ENCODE measurements around the gene HDHD5. TPM values are rescaled to one million over a fixed set of nuclear protein-coding genes. Genes with fewer than 3 reads are reported as not detected.

Gene HDHD5
- total RNA-seq, 1 experiment from 2014 or later: 59.4 TPM

- CTCF ChIA-PET: interaction anchor here (0.7 to 1.0 kb wide), 2 partner anchors 34 to 325 kb away, joined by 5 to 10 read pairs; no protein-coding TSS in a partner anchor
- DNase-seq (ENCODE audit: low spot score): no peak
- H3K27me3 ChIP-seq (replicated peaks; ENCODE audit: insufficient read depth, low read depth, low read length, poor library complexity): no peaks in the 10 kb centered on the region
- no peak overlapping the region for H3K4me3 ChIP-seq (ENCODE audit: low read depth, low read length, poor library complexity, severe bottlenecking)
- POLR2A ChIA-PET (ENCODE audit: low non-redundant PET): no interaction called here
- TF ChIP-seq CTCF (conservative IDR thresholded peaks at IDR 0.05; ENCODE audit: low read depth, low read length) (no peak), EZH2 (IDR thresholded peaks at IDR 0.05; ENCODE audit: borderline replicate concordance, low read depth, low read length, poor library complexity, severe bottlenecking) (no peak)
- intact Hi-C loops (cut with micrococcal nuclease; ENCODE audit: unreplicated experiment): no loop called here
- no peaks in the 10 kb centered on the region for H3K4me1 ChIP-seq (ENCODE audit: insufficient read depth, low read length, poor library complexity, severe bottlenecking)
- no peak overlapping the region for H3K27ac ChIP-seq (ENCODE audit: low read depth, low read length, poor library complexity, severe bottlenecking)
- no peaks in the 10 kb centered on the region for H3K9me3 ChIP-seq (ENCODE audit: low read depth, low read length, poor library complexity, severe bottlenecking)
- H3K36me3 ChIP-seq (ENCODE audit: insufficient read depth, low read length, poor library complexity, severe bottlenecking): no peaks in the 10 kb centered on the region
- BruUV-seq (replicated peaks): no TSS peak
Observed at GRCh38 chr22:17176715-17177114, 17.6 kb upstream of the HDHD5 start.

DNA sequence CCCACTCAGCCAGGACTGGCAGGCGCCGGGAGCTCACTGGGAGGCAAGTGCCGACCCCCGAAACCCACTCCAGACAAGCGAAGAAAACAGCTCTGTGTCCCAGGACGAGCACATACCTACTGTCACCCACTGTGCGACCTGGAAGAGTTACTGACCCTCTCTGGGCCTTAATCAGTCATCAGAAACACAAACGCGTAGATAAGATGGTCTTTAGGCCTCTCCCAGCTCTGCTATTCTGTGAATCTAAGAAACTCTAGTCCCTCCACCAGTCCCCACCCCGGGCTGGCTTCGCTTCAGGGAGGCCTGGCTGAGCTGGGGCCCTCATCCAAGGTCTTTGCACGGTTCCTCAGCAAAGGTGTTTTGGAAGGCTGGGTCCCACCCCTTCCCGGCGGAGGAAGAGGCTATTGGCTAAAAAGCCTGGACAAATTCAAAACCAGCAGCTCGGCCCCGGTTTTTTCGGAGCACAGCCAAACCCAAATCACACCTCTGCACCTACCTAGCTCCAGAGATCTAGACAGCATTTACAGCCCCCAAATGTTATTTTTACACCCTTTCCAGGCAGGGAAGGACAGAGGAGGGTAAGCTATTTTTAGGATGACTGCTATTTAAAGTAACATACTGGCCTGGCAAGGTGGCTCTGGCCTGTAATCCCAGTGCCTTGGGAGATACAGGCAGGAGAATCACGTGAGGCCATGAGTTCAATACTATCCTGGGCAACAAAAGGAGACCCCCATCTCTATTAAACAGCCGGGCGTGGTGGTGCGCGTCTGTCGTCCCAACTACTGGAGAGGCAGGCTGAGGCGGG lies 13.2 kb upstream of the HDHD5 start:
- no peak for TF ChIP-seq CTCF (conservative IDR thresholded peaks at IDR 0.05; ENCODE audit: low read depth, low read length)
- TF ChIP-seq EZH2 (IDR thresholded peaks at IDR 0.05; ENCODE audit: borderline replicate concordance, low read depth, low read length, poor library complexity, severe bottlenecking): no peak
- no TSS peak for BruUV-seq (replicated peaks)
- H3K27me3 ChIP-seq (replicated peaks; ENCODE audit: insufficient read depth, low read depth, low read length, poor library complexity): no peaks in the 10 kb centered on the region
- H3K27ac ChIP-seq (ENCODE audit: low read depth, low read length, poor library complexity, severe bottlenecking): peak overlapping the region; percentile 65
- no peak for DNase-seq (ENCODE audit: low spot score)
- H3K9me3 ChIP-seq (ENCODE audit: low read depth, low read length, poor library complexity, severe bottlenecking): no peaks in the 10 kb centered on the region
- intact Hi-C loops (cut with micrococcal nuclease; ENCODE audit: unreplicated experiment): no loop called here
- H3K4me3 ChIP-seq (ENCODE audit: low read depth, low read length, poor library complexity, severe bottlenecking): peak overlapping the region; percentile 69
- ChIA-PET POLR2A (ENCODE audit: low non-redundant PET) (no interaction called here), CTCF (interaction anchor here (0.6 to 2.9 kb wide), 10 partner anchors 8 to 386 kb away, joined by 3 to 46 read pairs (median 4); partner anchors contain the start of gene HDHD5)
- no peaks in the 10 kb centered on the region for H3K36me3 ChIP-seq (ENCODE audit: insufficient read depth, low read length, poor library complexity, severe bottlenecking)
- no peaks in the 10 kb centered on the region for H3K4me1 ChIP-seq (ENCODE audit: insufficient read depth, low read length, poor library complexity, severe bottlenecking)

- CTCF ChIA-PET: interaction anchor here (0.5 to 2.9 kb wide), 16 partner anchors 9 to 418 kb away, joined by 3 to 46 read pairs (median 4); partner anchors contain the start of gene HDHD5
- peak; percentile 74 for DNase-seq (ENCODE audit: low spot score)
- peak overlapping the region; percentile 65 for H3K27ac ChIP-seq (ENCODE audit: low read depth, low read length, poor library complexity, severe bottlenecking)
- intact Hi-C loops (cut with micrococcal nuclease; ENCODE audit: unreplicated experiment): loop anchor here (1.0 kb wide), 1 partner anchor 330 kb away; no protein-coding TSS in a partner anchor
- peak overlapping the region; percentile 69 for H3K4me3 ChIP-seq (ENCODE audit: low read depth, low read length, poor library complexity, severe bottlenecking)
- peak; percentile 79 for TF ChIP-seq CTCF (conservative IDR thresholded peaks at IDR 0.05; ENCODE audit: low read depth, low read length)
- TF ChIP-seq EZH2 (IDR thresholded peaks at IDR 0.05; ENCODE audit: borderline replicate concordance, low read depth, low read length, poor library complexity, severe bottlenecking): no peak
- no TSS peak for BruUV-seq (replicated peaks)
- no peaks in the 10 kb centered on the region for H3K4me1 ChIP-seq (ENCODE audit: insufficient read depth, low read length, poor library complexity, severe bottlenecking)
- H3K27me3 ChIP-seq (replicated peaks; ENCODE audit: insufficient read depth, low read depth, low read length, poor library complexity): no peaks in the 10 kb centered on the region
- POLR2A ChIA-PET (ENCODE audit: low non-redundant PET): no interaction called here
- no peaks in the 10 kb centered on the region for H3K36me3 ChIP-seq (ENCODE audit: insufficient read depth, low read length, poor library complexity, severe bottlenecking)
- no peaks in the 10 kb centered on the region for H3K9me3 ChIP-seq (ENCODE audit: low read depth, low read length, poor library complexity, severe bottlenecking)
Observed at GRCh38 chr22:17171153-17172028, 12.3 kb upstream of the HDHD5 start.
